H1 (cell line): ENCODE measurements around the gene PROSER1. TPM values are rescaled to one million over a fixed set of nuclear protein-coding genes. Genes with fewer than 3 reads are reported as not detected.

Source experiments
- CTCF ChIA-PET: fragments of 300-600 bp; sonication (Branson Sonifier 250); formaldehyde crosslinking; loops from one replicate; lab custom pipeline; 2021; ENCODE audit not compliant: partially characterized antibody; lab: Charles Lee
- POLR2A ChIA-PET: fragments of 300-600 bp; sonication (Branson Sonifier 250); formaldehyde crosslinking; loops from one replicate; lab custom pipeline; 2021; ENCODE audit warnings: inconsistent platforms; ENCODE audit not compliant: partially characterized antibody; lab: Charles Lee
- DNase-seq, 2 experiments: peaks; one replicate each; pipeline versions ENCODE4 v3.0.0 to v3.0.0-alpha.2; 2010 to 2022; ENCODE audit warnings: low spot score in 2 of 2, low read depth in 1 of 2, mixed read lengths in 1 of 2
- FAIRE-seq: peaks from 2 replicates; lab custom pipeline; 2011; peaks lifted over from hg19 to GRCh38; lab: Jason Lieb, UNC
- H2AFZ ChIP-seq: 2 replicates; pipeline ENCODE4 v1.8.1; 2012; ENCODE audit warnings: low read length, inconsistent platforms
- H2AK5ac ChIP-seq: 2 replicates; pipeline ENCODE4 v1.6.1; 2013; ENCODE audit warnings: low read depth, low read length
- H2BK120ac ChIP-seq: replicated peaks from 2 replicates; pipeline ENCODE3; 2013; ENCODE audit warnings: low read depth, low read length, inconsistent platforms
- H2BK12ac ChIP-seq: 2 replicates; pipeline ENCODE4 v1.6.1; 2013; ENCODE audit warnings: low read depth, low read length
- H2BK15ac ChIP-seq: 2 replicates; pipeline ENCODE4 v1.6.1; 2013; ENCODE audit warnings: low read length
- H2BK20ac ChIP-seq: 2 replicates; pipeline ENCODE4 v1.6.1; 2013; ENCODE audit warnings: low read length
- H2BK5ac ChIP-seq: 2 replicates; pipeline ENCODE4 v1.6.1; 2013; ENCODE audit warnings: low read depth, low read length
- H3K14ac ChIP-seq: 2 replicates; pipeline ENCODE4 v1.6.1; 2013; ENCODE audit warnings: inconsistent platforms; ENCODE audit not compliant: insufficient read length
- H3K18ac ChIP-seq: 2 replicates; pipeline ENCODE4 v1.6.1; 2013; ENCODE audit warnings: low read length; ENCODE audit errors: extremely low read depth
- H3K23ac ChIP-seq: 2 replicates; pipeline ENCODE4 v1.6.1; 2013; ENCODE audit warnings: inconsistent platforms; ENCODE audit not compliant: insufficient read length
- H3K23me2 ChIP-seq: 2 replicates; pipeline ENCODE4 v1.6.1; 2013; ENCODE audit warnings: low read depth, low read length
- H3K27ac ChIP-seq: 2 replicates; pipeline ENCODE4 v1.6.1; 2011; ENCODE audit warnings: low read depth, low read length, inconsistent platforms
- H3K27me3 ChIP-seq, 4 experiments: replicated peaks in 1 of 4; 1 replicate in 1 of 4; 2 replicates in 3 of 4; pipeline versions ENCODE4 v1.6.1 to v1.8.1; 2011 to 2013; ENCODE audit warnings: low read length in 3 of 4, mild to moderate bottlenecking in 3 of 4, inconsistent platforms in 2 of 4, mixed read lengths in 2 of 4, moderate library complexity in 1 of 4; ENCODE audit not compliant: control insufficient read depth in 3 of 4, insufficient read depth in 3 of 4; ENCODE audit errors: extremely low read depth in 1 of 4
- H3K36me3 ChIP-seq, 4 experiments: 2 replicates each; pipeline versions ENCODE4 v1.6.1 to v1.8.1; 2011 to 2013; ENCODE audit warnings: mild to moderate bottlenecking in 4 of 4, low read length in 3 of 4, moderate library complexity in 2 of 4, control low read depth in 1 of 4, inconsistent platforms in 1 of 4; ENCODE audit not compliant: insufficient read depth in 4 of 4, control insufficient read depth in 2 of 4
- H3K4ac ChIP-seq: replicated peaks from 2 replicates; pipeline ENCODE3; 2013; ENCODE audit warnings: low read length, low read depth, mixed read lengths, inconsistent platforms; ENCODE audit not compliant: insufficient read length
- H3K4me1 ChIP-seq, 4 experiments: replicated peaks in 1 of 4; 1 replicate in 1 of 4; 2 replicates in 3 of 4; pipeline versions ENCODE4 v1.6.1 to v1.8.1; 2011 to 2013; ENCODE audit warnings: low read length in 3 of 4, inconsistent platforms in 2 of 4, mixed read lengths in 1 of 4; ENCODE audit not compliant: insufficient read depth in 4 of 4, control insufficient read depth in 3 of 4
- H3K4me2 ChIP-seq, 2 experiments: 2 replicates each; pipeline versions ENCODE4 v1.6.1 to v1.8.1; 2011 to 2013; ENCODE audit warnings: low read depth in 2 of 2, low read length in 2 of 2, control low read depth in 1 of 2, inconsistent platforms in 1 of 2, mild to moderate bottlenecking in 1 of 2; ENCODE audit not compliant: insufficient read depth in 1 of 2
- H3K4me3 ChIP-seq, 4 experiments: fragments of 200-600, 300-600 bp in 1 of 4; sonication (generic), shearing (Covaris generic), sonication (Bioruptor Twin) in 1 of 4; 2 replicates each; pipeline versions ENCODE4 v1.5.1 to v1.8.1; 2011 to 2016; ENCODE audit warnings: low read length in 4 of 4, low read depth in 3 of 4, control low read depth in 2 of 4, inconsistent platforms in 2 of 4, mild to moderate bottlenecking in 2 of 4, mixed read lengths in 1 of 4, moderate library complexity in 1 of 4; ENCODE audit not compliant: insufficient read depth in 2 of 4; ENCODE audit errors: extremely low read depth in 1 of 4
- H3K56ac ChIP-seq: replicated peaks from 2 replicates; pipeline ENCODE3; 2013; ENCODE audit warnings: low read depth, mild to moderate bottlenecking, mixed read lengths, low read length, inconsistent platforms; ENCODE audit not compliant: insufficient read length
- H3K79me1 ChIP-seq: 2 replicates; pipeline ENCODE4 v1.6.1; 2013; ENCODE audit warnings: low read depth, low read length, control low read depth
- H3K79me2 ChIP-seq, 2 experiments: 2 replicates each; pipeline versions ENCODE4 v1.6.1 to v1.8.1; 2012 to 2013; ENCODE audit warnings: low read length in 2 of 2, mild to moderate bottlenecking in 2 of 2, inconsistent platforms in 1 of 2; ENCODE audit not compliant: insufficient read depth in 2 of 2, control insufficient read depth in 1 of 2
- H3K9ac ChIP-seq, 4 experiments: replicated peaks in 1 of 4; 1 replicate in 1 of 4; 2 replicates in 3 of 4; pipeline versions ENCODE4 v1.6.1 to v1.8.1; 2011 to 2013; ENCODE audit warnings: low read depth in 3 of 4, low read length in 3 of 4, control low read depth in 2 of 4, mild to moderate bottlenecking in 2 of 4, moderate library complexity in 2 of 4, inconsistent platforms in 1 of 4; ENCODE audit errors: extremely low read depth in 1 of 4
- H3K9me3 ChIP-seq, 2 experiments: 2 replicates each; pipeline versions ENCODE4 v1.6.1 to v1.8.1; 2012 to 2013; ENCODE audit warnings: mild to moderate bottlenecking in 2 of 2, moderate library complexity in 2 of 2, control low read depth in 1 of 2, inconsistent platforms in 1 of 2, low read depth in 1 of 2, low read length in 1 of 2, mixed read lengths in 1 of 2; ENCODE audit not compliant: insufficient read depth in 2 of 2
- H4K20me1 ChIP-seq, 2 experiments: replicated peaks in 1 of 2; 2 replicates each; pipeline versions ENCODE3 to v1.8.1; 2011 to 2013; ENCODE audit warnings: inconsistent platforms in 2 of 2, low read length in 2 of 2, mild to moderate bottlenecking in 1 of 2; ENCODE audit not compliant: insufficient read depth in 2 of 2, control insufficient read depth in 1 of 2
- H4K5ac ChIP-seq: 2 replicates; pipeline ENCODE4 v1.6.1; 2013; ENCODE audit warnings: low read length, low read depth, mixed read lengths, inconsistent platforms; ENCODE audit not compliant: insufficient read length
- H4K8ac ChIP-seq: 2 replicates; pipeline ENCODE4 v1.8.0; 2013; ENCODE audit warnings: mild to moderate bottlenecking, moderate library complexity, low read length, inconsistent platforms; ENCODE audit not compliant: insufficient read depth; ENCODE audit errors: extremely low read depth
- H4K91ac ChIP-seq: replicated peaks from 2 replicates; pipeline ENCODE3; 2013; ENCODE audit warnings: low read length, mixed read lengths, inconsistent platforms; ENCODE audit not compliant: insufficient read length
- GABPA ChIP-seq: IDR thresholded peaks from 2 replicates; pipeline ENCODE4 v1.6.1; 2011; ENCODE audit warnings: mild to moderate bottlenecking, low read length, moderate library complexity, borderline replicate concordance; ENCODE audit not compliant: insufficient read depth
- JUND ChIP-seq: IDR thresholded peaks from 2 replicates; pipeline ENCODE4 v1.6.1; 2011; ENCODE audit warnings: mild to moderate bottlenecking, improper control_type of control experiment, low read length
- NANOG ChIP-seq: IDR thresholded peaks from 2 replicates; pipeline ENCODE4 v1.6.1; 2011; ENCODE audit warnings: low read length, low read depth, mild to moderate bottlenecking, inconsistent platforms; ENCODE audit not compliant: insufficient read depth, poor library complexity, severe bottlenecking
- RAD21 ChIP-seq, 2 experiments: IDR thresholded peaks in 1 of 2; conservative IDR thresholded peaks in 1 of 2; 2 replicates each; pipeline ENCODE4 v1.6.1; 2011; ENCODE audit warnings: low read depth in 2 of 2, low read length in 2 of 2, improper control_type of control experiment in 1 of 2, inconsistent platforms in 1 of 2, mild to moderate bottlenecking in 1 of 2, moderate library complexity in 1 of 2
- SP2 ChIP-seq: IDR thresholded peaks from 2 replicates; pipeline ENCODE4 v1.6.1; 2012; ENCODE audit warnings: mild to moderate bottlenecking, low read length, inconsistent platforms
- TAF7 ChIP-seq: optimal IDR thresholded peaks from 2 replicates; pipeline ENCODE3; 2011; ENCODE audit warnings: low read depth, mild to moderate bottlenecking, inconsistent platforms, low read length, moderate library complexity, borderline replicate concordance
- WGBS, 2 experiments: shearing (Covaris generic) in 1 of 2; methylation state at CpG; one replicate each; pipeline versions ENCODE4 v1.1.6 to v1.1.7; 2013 to 2015; ENCODE audit warnings: low lambda C conversion rate in 2 of 2, mixed read lengths in 2 of 2, inconsistent platforms in 1 of 2, low coverage in 1 of 2, missing lambda C conversion rate in 1 of 2; ENCODE audit not compliant: insufficient replicate concordance in 2 of 2, insufficient coverage in 1 of 2, insufficient read length in 1 of 2; ENCODE audit errors: extremely low coverage in 1 of 2, missing lambda C conversion rate in 1 of 2; 5-methylcytosine and 5-hydroxymethylcytosine counted together
- polyA plus RNA-seq, 7 experiments: library from polyadenylated mRNA; depleted of rRNA in 3 of 7; stranded (reverse) in 5 of 7; unstranded in 2 of 7; fragments of >200 nt in 5 of 7; fragments of 200-250 nt in 2 of 7; gene quantifications; 1 replicate in 5 of 7; 2 replicates in 1 of 7; 4 replicates in 1 of 7; pipeline versions ENCODE4 v1.2.1 to v1.2.3, GENCODE V29; 2011 to 2013; ENCODE audit warnings: missing spikeins in 2 of 7, mixed read lengths in 2 of 7
- total RNA-seq: library from RNA; stranded (reverse); fragmentation: NEBNext Ultra II Directional; extraction: Animal tissue kit (Norgen Biotek cat#: 25700); gene quantifications from 2 replicates; pipeline ENCODE4 v1.2.1, GENCODE V29; 2021
- TF ChIP-seq, protein P1 (sequence below), 3 experiments: IDR thresholded peaks; 1 replicate in 2 of 3; 2 replicates in 1 of 3; pipeline versions ENCODE4 v1.5.1 to v1.6.1; 2011; ENCODE audit warnings: low read length in 3 of 3, mild to moderate bottlenecking in 3 of 3, inconsistent platforms in 2 of 3, low read depth in 1 of 3, moderate library complexity in 1 of 3; ENCODE audit not compliant: insufficient read depth in 1 of 3; ENCODE audit errors: control extremely low read depth in 1 of 3

Gene PROSER1
- total and polyA plus RNA-seq, 2 of the 8 experiments (the other 6 are each of a cell fraction or from before 2014, with no cell fraction given): 99.2 to 116 TPM

DNA sequence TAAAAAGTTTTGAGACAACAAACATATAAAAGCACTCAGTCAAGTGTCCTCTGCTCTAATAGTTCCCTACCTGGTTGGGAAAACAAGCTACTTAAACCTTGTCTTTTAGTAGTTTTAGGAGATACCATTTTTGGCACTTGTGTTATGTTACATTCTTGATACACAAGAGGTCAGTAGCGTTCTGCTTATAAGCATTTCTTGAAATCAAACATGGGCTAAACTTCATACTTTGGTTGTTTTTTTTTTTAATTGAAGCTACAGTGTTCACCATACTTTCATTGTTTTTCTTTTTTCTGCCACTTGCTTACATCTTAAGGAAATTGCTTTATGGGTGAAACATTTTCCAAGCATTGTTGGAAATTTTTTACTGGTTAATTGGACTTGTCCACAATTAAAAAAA is 13.3 kb upstream of the PROSER1 start:
- DNase-seq: no peak
- no peak overlapping the region for H3K9ac ChIP-seq

More for the DNA sequence above, 13.3 kb upstream of the PROSER1 start:
- Histone ChIP-seq H3K18ac (no peak overlapping the region), H2AK5ac (no peak overlapping the region), H3K27ac (no peak overlapping the region), H3K9me3 (no peaks in the 10 kb centered on the region; a peak in 1 of 4 replicates), H4K20me1 (no peaks in the 10 kb centered on the region), H3K4me1 (peaks cover 0 to 6% (median 1%) of the 10 kb centered on the region in 4 experiments; a peak in 2 of 7 replicates)
- 76% methylated on average over 1 of the region's 1 CpG; no CpG with 5 or more reads in 1 of the 2 experiments for WGBS, 2 experiments
- CTCF ChIA-PET: interaction anchor here (1.0 to 2.1 kb wide), 6 partner anchors 24 to 626 kb away, joined by 3 to 11 read pairs (median 4); no protein-coding TSS in a partner anchor
- peak; percentile 62 to 68 for TF ChIP-seq RAD21 (IDR thresholded peaks at IDR 0.05 in 1 of 2, conservative IDR thresholded peaks at IDR 0.05 in 1 of 2; ENCODE audit: low read depth in 2 of 2, low read length in 2 of 2)
- no peak for TF ChIP-seq NANOG
- TF ChIP-seq, protein P1, sequence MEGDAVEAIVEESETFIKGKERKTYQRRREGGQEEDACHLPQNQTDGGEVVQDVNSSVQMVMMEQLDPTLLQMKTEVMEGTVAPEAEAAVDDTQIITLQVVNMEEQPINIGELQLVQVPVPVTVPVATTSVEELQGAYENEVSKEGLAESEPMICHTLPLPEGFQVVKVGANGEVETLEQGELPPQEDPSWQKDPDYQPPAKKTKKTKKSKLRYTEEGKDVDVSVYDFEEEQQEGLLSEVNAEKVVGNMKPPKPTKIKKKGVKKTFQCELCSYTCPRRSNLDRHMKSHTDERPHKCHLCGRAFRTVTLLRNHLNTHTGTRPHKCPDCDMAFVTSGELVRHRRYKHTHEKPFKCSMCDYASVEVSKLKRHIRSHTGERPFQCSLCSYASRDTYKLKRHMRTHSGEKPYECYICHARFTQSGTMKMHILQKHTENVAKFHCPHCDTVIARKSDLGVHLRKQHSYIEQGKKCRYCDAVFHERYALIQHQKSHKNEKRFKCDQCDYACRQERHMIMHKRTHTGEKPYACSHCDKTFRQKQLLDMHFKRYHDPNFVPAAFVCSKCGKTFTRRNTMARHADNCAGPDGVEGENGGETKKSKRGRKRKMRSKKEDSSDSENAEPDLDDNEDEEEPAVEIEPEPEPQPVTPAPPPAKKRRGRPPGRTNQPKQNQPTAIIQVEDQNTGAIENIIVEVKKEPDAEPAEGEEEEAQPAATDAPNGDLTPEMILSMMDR (IDR thresholded peaks at IDR 0.05; ENCODE audit: control extremely low read depth in 1 of 3, insufficient read depth in 1 of 3, low read depth in 1 of 3, low read length in 3 of 3): peak in 1 of 3 experiments; percentile 51; a peak in 2 of 4 replicates
- TF ChIP-seq TAF7: no peak
- TF ChIP-seq GABPA: no peak
- no peak for TF ChIP-seq JUND
- no peak for TF ChIP-seq SP2
- TF ChIP-seq, all 59 proteins: peak for 2
- Histone ChIP-seq H3K4ac (no peak overlapping the region), H4K91ac (no peak overlapping the region), H2AFZ (no peak overlapping the region), H3K23me2 (no peaks in the 10 kb centered on the region), H3K23ac (no peak overlapping the region), H3K36me3 (peaks cover 0 to 3% (median 0%) of the 10 kb centered on the region in 4 experiments; a peak in 1 of 8 replicates), H2BK12ac (no peak overlapping the region), H3K27me3 (peaks cover 0 to 1% (median 0%) of the 10 kb centered on the region in 4 experiments; a peak in 1 of 7 replicates), H3K4me2 (no peak overlapping the region), H2BK15ac (no peak overlapping the region), H2BK5ac (no peak overlapping the region), H2BK20ac (no peak overlapping the region), H3K56ac (no peak overlapping the region), H3K79me1 (no peaks in the 10 kb centered on the region), H2BK120ac (no peak overlapping the region), H4K5ac (no peak overlapping the region), H4K8ac (no peak overlapping the region), H3K14ac (no peak overlapping the region), H3K4me3 (no peak overlapping the region), H3K79me2 (no peaks in the 10 kb centered on the region)
- POLR2A ChIA-PET: no interaction called here
- FAIRE-seq: peak; percentile 7
